HG03342 (cell line): Measurements from ENCODE around the gene FAM171A1.
"Not testable (repeated sequence)": the region's sequence is repeated elsewhere in the genome, so short reads cannot be mapped to it uniquely, and the experiment has no call there.

ENCODE experiments used
- ATAC-seq: cut with Tn5 transposase; IDR thresholded peaks from one replicate; pipeline ENCODE4 v1.9.1; 2021; ENCODE audit warnings: mild to moderate bottlenecking, moderate library complexity; ENCODE audit not compliant: unreplicated experiment

The FAM171A1 gene

GRCh38 chr10:15216700-15217099 is 154.4 kb downstream of the FAM171A1 start:
- no peak for ATAC-seq

- no peak for ATAC-seq
Measured at GRCh38 chr10:15214237-15214636, 156.9 kb downstream of the FAM171A1 start.

- no peak for ATAC-seq
Measured at GRCh38 chr10:15213461-15213861, 157.6 kb downstream of the FAM171A1 start.

GRCh38 chr10:15211464-15211979 is 159.6 kb downstream of the FAM171A1 start:
- ATAC-seq: no peak

- no peak for ATAC-seq
Measured at GRCh38 chr10:15210521-15210920, 160.6 kb downstream of the FAM171A1 start.

- ATAC-seq: peak; percentile 63
Measured at GRCh38 chr10:15209827-15210509, 161.1 kb downstream of the FAM171A1 start.

- no peak for ATAC-seq
Measured at GRCh38 chr10:15208221-15208620, 162.9 kb downstream of the FAM171A1 start.

- not testable (repeated sequence) for ATAC-seq
Measured at GRCh38 chr10:15207410-15207809, 163.7 kb downstream of the FAM171A1 start.

- ATAC-seq: no peak
Measured at GRCh38 chr10:15202639-15203038, 168.4 kb downstream of the FAM171A1 start.

GRCh38 chr10:15202301-15202621 is 168.8 kb downstream of the FAM171A1 start:
- not testable (repeated sequence) for ATAC-seq

GRCh38 chr10:15201589-15202300 is 169.3 kb downstream of the FAM171A1 start:
- no peak for ATAC-seq

- ATAC-seq: no peak
Measured at GRCh38 chr10:15200626-15201025, 170.5 kb downstream of the FAM171A1 start.

GRCh38 chr10:15197911-15198310 is 173.2 kb downstream of the FAM171A1 start:
- no peak for ATAC-seq

GRCh38 chr10:15197276-15197675 is 173.8 kb downstream of the FAM171A1 start:
- no peak for ATAC-seq

GRCh38 chr10:15196021-15196834 is 174.9 kb downstream of the FAM171A1 start:
- ATAC-seq: no peak

GRCh38 chr10:15189133-15189885 is 181.8 kb downstream of the FAM171A1 start:
- ATAC-seq: no peak

- no peak for ATAC-seq
Measured at GRCh38 chr10:15188603-15189002, 182.5 kb downstream of the FAM171A1 start.

- ATAC-seq: no peak
Measured at GRCh38 chr10:15183689-15184481, 187.2 kb downstream of the FAM171A1 start.

- ATAC-seq: no peak
Measured at GRCh38 chr10:15182540-15183207, 188.4 kb downstream of the FAM171A1 start.
